Right forelimb (tissue), 1 donor: ENCODE measurements around the gene ANKS1A.

Experiments
- DNase-seq: peaks from one replicate; pipeline ENCODE4 v3.0.0-alpha.2; 2018

The ANKS1A gene

DNA sequence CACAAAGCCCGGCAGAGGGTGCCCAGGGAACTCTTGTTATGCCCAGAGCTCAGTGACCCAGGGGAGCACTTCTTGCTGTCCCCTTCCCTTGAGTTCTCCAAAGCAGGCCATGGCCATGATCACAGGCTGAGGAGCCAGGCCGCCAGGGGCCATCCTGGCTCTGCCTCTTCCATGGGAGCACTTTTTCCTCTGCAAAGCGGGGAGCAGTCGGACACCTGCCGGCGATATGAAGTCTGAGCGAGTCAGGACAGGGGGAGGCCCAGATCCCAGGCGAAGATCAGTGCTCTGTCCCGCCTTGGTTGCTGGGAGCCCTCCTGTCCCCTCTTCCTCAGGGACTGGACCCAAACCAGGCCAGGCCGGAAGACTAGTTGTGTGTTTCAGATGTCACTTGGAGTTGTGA, 184.2 kb downstream of the ANKS1A start:
- no peak for DNase-seq

DNA sequence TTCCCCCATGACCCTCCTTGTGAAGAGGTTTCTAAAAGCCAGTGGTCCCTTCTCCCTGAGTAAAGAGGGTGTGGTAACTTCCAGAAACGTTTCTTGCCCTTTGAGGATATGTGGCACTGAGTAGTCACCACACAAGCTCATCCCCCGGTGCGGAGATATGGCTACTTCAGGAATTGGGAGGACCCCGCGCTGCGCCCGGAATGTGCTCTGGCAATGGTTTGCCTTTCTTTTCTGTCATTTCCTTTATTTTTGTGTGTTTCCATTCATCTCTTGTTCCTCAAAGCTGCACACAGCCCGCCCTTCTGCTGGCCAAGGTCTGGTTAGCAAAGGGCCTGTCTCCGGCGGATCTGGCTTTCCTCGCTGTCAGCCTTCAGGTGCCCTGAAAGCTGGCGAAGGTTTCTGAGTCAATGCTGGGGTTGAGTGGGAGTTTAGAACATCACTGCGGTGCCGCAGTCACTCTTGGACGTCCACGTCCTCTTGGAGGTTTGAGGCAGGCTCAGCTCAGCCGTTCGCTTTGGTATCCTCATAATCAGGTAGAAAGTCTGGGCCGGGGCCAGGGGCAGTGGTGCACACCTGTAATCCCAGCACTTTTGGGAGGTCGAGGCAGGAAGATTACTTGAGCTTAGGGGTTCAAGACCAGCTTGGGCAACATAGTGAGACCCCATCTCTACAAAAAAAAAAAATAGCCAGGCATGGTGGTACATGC, 184.9 kb downstream of the ANKS1A start:
- DNase-seq = no peak

DNA sequence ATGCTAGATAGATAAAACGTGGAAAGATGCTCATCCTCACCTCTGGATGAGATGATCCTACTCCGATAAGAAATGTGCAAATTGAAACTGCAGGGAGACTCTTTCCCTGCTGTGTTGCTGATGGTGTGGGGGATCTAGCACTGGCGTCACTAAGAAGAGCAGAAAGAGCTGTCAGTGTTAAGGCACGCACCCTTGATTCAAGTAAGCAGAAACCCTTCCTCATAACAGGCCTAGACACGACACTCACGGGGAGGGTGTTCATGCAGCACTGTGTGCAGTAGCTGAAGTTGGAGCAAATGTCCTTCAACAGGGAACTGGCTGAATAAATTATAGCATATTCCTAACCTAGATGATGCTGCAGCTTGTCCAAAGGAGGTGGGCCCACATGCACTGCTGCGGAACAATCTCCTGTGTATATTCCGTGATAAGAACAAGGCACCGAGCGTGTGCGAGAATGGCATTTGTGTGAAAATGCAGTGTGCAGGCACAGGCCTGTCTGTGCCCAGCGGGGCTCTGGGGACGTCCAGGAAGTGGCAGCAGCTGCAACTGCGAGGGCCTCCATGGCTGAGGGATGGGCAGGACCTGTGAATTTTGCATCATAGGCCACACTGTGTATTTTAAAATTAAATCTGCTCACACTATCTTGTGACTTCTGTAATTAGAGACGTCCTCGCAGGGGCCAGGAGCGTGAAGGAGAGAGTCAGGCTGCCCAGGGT, 188.1 kb downstream of the ANKS1A start:
- DNase-seq = no peak

DNA sequence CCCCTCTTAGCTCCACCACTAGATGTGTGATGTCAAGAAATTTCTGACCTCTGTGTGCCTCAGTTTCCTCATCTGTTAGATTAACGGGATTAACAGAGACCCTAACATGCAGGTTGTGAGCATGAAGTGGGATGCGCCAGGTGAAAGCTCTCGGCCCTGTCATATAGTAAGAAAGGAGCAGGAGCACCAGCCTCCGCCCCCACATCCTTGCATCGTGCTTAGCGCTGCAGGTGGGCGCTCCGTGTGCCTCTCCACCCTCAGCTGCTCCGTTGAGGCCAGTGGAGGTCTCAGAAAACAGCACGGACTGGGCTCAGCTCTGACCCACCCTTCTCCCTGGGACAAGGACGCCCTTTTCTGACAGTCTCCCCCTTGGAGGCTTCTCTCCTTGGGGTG, 188.7 kb downstream of the ANKS1A start:
- no peak for DNase-seq

DNA sequence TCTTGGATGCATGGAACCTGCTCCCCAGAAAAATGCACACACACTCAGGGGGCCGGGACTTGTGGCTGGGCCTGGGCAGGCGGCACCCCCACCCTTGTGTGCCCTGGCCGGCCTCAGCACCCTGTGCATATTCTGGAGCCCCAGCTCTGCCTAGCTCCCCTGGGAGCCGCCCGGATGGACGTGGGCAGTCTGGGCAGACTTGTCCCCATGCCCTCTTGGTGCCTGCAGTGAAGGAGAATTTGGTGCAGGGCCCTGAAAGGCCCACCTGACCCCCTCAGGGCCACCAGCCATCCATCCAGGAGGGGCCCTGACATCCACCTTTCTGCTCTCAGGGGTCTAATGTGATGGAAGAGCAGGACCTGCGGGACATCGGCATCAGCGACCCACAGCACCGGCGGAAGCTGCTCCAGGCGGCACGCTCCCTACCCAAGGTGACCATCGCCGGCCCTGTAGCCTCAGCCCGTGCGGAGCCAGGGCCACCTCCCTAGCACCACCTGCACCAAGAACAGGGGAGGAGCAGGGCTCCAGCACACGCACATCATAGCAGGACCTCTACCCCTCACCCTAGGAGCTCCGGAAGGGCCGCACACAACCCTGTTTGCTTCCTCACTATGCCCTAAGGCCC, 189.3 kb downstream of the ANKS1A start:
- peak; percentile 19 for DNase-seq

DNA sequence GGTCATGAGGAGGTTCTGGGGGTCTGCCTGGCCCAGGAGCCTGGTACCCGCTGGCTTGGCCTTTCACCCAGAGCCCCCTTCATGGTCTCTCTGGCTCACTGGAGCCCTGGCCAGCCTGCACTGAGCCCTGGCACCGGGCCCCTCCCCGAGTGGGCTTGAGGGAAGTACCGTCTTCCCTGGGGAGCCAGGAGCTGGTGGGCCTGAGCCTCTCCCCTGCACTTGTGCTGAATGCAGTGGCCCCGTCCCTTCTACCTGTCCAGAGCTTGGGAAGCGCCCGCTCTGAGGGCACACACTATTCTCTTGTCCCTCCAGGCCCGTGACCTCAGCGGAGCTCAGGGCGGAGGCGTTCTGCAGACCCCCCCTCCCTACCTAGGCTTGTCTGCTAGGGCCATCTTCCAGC, 189.8 kb downstream of the ANKS1A start:
- no peak for DNase-seq

DNA sequence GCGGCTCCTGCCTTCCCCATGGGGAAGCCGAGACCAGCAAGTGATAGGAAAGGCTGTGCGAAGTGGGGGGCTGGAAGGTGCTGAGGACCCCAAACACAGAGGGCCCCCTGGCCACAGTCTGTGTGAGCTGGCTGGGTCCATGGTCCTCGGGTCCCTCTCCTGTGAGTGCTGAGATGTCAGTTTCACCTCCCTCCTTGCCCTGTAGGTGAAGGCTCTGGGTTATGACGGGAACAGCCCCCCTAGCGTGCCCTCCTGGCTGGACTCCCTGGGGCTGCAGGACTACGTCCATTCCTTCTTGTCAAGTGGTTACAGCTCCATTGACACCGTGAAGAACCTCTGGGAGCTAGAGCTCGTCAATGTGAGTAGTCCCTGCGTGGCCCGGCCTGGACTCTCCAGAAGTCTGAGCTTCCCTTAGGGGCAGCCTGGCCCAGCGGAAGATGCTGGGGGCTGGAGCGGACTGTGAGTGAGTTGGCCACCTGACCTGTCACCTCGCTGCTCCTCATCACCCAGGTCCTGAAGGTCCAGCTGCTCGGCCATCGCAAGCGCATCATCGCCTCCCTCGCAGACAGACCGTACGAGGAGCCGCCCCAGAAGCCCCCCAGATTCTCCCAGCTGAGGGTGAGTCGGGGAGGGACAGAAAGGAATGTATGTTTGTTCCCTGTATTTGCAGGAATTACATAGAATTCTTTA, 190.4 kb downstream of the ANKS1A start:
- DNase-seq = no peak

DNA sequence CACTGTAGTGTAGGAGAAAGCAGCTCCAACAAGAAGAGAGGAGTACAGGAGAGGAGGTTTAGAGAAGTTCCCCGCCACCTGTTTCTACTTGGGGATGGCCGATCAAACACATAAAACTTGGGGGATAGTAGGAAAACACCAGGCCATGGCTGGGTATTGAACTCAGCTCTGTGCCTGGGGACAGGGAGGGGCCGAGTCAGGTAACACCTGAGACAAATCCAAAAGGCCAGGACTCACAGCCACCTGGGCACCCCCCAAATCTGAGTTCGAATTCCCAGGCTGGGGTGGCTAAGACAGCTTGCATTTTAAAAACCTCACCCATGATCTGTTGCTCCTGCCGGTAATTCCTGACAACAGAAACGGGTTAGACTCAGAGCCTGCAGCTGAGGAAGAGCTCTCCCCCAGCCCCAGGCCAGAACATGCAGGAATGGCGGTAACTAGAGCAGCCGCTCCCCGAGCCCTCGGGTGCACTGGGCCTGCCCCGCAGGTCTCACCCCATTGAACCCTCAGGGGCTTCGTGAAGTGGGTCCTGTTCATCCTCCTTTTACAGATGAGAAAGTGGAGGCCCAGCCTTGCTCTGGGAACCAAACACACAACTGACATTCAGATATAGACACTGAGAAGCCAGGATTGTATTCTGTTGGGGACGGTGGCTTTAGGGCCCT, 191.1 kb downstream of the ANKS1A start:
- DNase-seq = peak; percentile 25

DNA sequence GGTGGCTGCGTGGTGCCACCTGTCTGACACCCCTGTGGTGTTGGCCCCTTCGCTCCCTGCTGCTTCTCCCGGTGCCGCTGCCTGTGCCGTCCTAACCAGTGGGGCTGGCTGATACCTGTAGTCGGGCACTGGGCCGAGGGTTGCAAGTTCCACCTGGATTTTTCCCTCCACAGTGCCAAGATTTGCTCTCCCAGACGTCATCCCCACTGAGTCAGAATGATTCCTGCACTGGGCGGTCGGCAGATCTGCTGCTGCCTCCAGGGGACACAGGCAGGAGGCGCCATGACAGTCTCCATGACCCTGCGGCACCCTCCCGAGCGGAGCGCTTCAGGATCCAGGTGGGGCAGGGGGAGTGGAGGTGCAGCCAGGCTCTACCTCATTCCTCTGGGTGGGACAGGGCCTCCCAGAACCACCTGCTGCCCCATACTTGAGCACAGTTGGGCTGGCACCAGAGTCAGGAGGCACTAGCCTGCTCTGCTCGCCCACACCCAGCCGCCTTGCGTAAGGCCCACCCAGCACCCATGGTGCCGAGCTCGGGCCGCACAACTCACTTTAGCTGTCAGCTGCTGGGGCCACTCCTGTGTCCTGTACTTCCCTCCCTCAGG, 191.9 kb downstream of the ANKS1A start:
- DNase-seq = no peak

DNA sequence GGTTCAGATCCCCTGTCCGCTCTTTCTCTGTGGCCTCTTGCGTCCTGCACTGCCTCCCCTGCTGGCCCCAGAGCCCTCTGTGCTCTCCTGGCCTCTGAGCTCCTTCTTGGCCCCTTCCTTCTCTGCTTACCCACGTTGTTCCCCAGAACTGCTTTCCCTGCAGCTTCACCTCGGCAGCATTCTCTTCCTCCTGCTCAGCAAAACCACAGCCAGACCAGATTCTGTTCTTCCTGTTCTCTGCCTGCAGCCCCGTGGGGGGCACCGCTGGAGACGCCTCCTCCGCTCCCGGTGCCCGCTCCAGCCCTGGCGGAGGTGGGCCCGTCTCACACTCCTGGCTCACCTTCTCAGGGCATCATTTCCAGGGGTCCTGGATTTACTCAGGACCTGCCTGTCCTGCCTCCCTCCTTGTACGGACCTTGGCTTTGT, 192.4 kb downstream of the ANKS1A start:
- DNase-seq = no peak

DNA sequence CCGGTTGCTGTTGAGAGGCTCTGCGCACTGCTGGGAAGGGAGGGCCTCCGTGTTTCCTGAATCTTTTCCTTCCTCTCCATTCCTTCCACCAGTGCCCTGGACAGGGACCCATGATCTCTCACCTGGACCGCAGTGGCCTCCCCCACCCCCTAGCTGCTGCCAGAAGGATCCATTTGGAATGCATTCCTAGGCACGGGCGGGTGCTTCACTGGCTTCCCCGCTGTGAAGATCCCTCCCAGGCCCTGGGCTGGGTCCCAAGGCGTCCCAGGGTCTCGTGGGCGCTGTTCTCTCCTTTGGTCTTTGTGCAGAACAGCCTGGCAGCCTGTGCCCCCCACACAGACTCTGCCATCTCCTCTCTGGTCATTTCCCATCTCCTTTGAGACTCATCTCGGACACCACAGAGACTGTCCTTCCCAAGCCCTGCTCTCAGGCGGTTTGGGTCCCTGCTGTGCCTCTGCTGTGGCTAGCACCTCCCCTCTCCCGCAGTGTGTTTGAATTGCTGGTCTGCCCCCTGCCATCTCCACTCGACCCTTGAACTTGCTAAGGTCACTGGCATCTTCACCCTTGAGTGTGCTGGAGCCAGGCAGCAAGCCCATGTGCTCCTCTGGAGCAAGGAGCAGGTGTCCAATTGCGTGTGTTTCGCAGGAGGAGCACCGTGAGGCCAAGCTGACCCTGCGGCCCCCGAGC, 193.1 kb downstream of the ANKS1A start:
- DNase-seq = no peak

DNA sequence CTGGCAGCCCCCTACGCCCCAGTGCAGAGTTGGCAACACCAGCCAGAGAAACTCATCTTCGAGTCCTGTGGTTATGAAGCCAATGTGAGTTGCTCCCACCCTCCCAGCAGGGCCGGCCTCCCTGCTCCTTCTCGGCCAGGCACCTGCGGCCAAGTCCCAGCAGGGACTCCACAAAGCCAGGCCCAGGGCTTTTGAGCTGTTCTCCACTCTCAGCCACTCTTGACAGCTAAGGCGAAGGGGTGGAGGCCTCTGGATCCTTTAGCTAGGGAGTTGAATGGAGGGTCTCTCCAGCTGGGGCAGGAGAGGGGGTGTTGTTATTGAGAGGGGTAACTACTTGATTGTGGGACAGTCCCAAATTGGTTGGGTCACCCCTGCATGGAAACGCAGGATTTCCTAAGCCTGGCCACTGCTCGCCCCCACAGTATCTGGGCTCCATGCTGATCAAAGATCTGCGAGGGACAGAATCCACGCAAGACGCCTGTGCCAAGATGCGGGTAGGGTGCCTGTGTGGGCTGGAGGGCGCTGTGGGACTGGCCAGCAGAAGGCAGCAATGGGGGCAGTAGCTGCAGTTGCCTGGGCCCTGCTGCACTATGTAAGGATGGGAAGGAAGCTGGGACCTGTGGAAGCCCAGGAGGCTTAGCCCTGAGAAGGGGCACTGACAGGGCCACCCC, 193.8 kb downstream of the ANKS1A start:
- no peak for DNase-seq

DNA sequence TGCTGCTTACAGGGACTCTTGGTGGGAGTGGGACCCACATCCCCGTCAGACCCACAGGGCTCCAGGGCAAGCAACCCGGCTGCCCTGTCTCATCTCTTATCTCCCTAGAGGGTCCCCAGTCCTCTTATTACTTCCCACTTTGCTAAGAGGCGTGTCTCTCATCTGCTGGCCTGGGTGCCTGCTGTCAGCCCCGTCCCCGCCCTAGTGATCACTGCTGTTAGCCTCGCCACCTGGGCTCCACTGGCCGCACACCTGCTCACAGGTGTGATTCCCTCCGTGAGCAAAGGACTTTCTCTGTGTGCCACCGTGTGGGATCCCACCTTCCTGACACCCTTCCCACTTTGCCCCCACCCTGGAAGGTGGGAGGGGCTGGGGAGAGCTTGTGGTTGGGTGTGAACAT, 194.5 kb downstream of the ANKS1A start:
- DNase-seq = no peak

DNA sequence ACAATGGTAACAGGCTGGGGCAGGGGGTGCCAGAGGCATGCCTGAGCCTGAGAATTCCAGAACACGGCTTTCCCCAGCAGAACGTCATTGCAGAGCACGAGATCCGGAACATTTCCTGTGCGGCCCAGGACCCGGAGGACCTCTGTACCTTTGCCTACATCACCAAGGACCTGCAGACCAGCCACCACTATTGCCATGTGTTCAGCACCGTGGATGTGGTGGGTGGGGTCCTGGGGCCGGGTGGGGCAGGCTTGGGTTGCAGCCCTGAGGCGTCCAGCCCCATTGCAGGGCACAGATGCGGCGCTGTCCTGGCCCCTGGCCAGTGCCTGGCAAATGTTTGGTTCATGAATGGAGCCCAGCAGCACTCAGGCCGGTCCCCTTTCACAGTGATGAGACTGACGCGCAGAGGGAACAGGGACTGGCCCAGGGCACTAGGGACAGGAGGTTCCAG, 195.0 kb downstream of the ANKS1A start:
- DNase-seq = no peak

DNA sequence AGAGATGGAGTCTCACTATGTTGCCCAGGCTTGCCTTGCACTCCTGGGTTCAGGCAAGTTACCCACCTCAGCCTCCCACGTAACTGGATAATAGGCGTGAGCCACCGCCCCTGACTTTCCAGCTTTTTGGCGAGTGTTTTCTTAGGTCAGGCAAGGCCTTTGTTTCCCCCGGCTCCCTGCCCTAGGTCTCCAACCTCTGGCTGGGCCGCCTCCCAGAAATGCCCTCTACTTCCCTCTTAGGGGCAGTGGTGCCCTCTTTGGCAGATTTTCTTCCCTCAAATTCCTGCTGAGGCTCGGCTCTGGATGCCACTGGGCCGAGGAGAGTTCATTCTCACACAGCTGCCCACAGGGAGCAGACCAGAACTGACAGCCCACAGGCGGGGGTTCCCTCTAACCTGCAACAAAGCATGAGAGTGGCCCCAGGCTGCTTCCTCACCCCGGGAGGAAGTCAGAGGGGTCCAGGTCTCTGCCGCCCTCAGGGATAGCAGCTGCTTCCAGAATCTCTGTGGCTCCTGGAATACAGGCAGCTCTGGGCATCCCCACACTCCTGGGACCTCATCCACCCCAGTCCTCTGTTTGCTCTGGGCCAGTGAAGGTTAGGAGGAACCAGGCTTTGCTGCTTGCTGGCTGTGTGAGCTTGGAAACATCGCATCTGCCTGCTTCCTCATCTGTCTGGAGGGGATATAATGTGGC, 195.6 kb downstream of the ANKS1A start:
- no peak for DNase-seq

DNA sequence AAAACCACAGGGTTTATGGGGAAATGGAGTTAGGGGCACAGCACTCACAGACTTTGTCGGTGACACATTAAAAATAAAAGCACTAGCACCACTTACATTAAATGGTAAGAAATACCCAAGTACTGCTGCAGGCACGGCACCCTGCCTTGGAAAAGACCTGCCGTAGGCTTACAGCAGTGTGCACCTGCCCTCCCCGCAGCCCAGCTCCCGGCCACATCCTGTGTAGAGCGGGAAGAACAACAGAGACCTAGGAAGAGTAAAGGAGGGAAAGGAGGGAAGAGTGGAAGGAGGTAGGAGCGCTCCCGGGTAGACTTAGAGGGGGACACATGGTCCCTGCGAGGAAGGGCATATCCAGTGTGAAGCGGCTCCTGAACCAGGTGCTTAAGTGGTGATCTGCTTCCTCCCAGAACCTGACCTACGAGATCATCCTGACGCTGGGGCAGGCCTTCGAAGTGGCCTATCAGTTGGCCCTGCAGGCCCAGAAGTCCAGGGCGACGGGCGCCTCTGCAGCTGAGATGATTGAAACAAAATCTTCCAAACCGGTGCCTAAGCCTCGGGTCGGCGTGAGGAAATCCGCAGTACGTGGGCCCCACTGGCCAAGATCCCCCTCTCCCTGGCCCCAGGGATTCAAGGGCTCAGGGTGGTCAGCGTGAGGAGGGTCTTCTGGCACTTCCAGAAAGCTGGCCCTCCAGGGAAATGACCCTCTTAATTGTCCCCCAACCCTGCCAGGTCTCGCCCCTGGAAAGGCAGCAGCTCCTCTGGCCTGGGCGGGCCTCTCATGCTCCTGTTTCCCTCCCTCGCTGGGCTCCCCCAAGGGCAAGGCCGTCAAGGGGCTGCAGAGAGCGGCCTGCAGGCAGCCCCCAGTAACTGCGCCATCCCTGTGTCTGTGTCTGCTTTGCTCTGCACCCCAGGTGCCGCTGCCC, 196.6 kb downstream of the ANKS1A start:
- no peak for DNase-seq

DNA sequence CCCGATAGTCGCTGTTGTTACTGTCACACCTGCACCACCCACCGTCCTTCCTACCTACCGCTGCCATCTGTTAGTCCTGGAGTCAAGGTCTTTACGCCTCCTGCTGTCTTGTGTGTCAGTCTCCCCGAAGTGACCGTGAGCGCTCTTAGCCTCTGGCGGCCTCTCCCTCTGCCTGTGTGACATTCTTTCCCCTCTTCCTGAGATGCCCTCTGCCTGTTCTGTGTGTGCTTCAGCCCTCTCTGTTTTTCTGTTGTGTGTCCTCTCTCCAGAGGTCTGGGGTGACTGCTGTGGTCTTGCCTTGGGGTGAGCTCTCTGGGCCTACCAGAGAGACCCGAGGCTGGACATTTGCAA, 197.2 kb downstream of the ANKS1A start:
- DNase-seq = no peak

DNA sequence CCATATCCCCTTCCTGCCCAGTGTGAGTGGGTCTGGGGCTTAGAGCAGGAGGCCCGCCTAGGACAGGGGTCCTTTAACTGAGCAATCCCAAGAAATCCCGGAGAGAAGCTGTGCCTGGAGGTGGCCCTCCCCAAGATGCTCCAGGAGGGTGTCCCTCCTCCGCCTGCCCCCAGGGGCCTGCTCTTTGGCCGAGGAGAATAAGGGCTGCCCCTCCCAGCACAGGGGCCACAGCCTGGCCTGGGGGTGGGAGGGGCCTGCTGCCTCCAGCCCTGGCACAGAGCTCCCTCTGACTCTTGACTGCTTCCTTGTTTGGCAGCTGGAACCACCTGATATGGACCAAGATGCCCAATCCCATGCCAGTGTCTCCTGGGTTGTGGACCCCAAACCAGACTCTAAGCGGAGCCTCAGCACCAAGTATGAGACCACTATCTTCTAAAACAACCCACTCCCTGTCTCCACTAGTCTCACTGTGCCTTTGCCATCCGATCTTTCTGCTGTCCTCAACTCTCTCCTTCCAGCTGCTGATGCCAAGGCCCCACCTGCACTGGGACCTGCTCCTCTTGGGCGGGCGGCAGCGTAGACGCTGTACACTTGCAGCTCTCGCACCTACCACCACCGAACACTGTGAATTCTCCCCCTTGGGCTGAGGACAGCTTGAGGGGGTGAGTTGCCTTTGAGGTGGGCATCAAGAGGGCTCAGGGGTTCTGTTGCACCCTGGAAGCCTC, 197.7 kb downstream of the ANKS1A start:
- no peak for DNase-seq
